Activated T-cell treated with anti-CD3 and anti-CD28 coated beads, Interleukin-2, amount 50 U/mL, for 4 hours (primary cell): ENCODE results near the gene TAF15. TPM values are rescaled to one million over a fixed set of nuclear protein-coding genes. Genes with fewer than 3 reads are reported as not detected.

Experiments used
- ATAC-seq, 2 donors: fragments of 200-7000 bp; cut with Tn5 transposase; one replicate each; pipeline ENCODE4 v1.10.0; 2021
- DNase-seq: peaks from one replicate; pipeline ENCODE4 v3.0.0-alpha.2; 2020
- H3K27me3 Mint-ChIP-seq: one replicate; pipeline ENCODE4 v1.8.0; 2021; ENCODE audit warnings: low read depth, mixed read lengths
- H3K36me3 Mint-ChIP-seq: one replicate; pipeline ENCODE4 v1.8.0; 2022; ENCODE audit warnings: mixed read lengths; ENCODE audit not compliant: insufficient read depth
- H3K4me1 Mint-ChIP-seq: one replicate; pipeline ENCODE4 v1.8.0; 2021; ENCODE audit warnings: low read depth, mixed read lengths
- H3K4me3 Mint-ChIP-seq: one replicate; pipeline ENCODE4 v1.8.0; 2021; ENCODE audit warnings: mild to moderate bottlenecking, moderate library complexity, mixed read lengths
- H3K9me3 Mint-ChIP-seq: one replicate; pipeline ENCODE4 v1.8.0; 2021; ENCODE audit warnings: mixed read lengths
- total RNA-seq, 3 donors: library from RNA; stranded (reverse); gene quantifications; one replicate each; pipeline ENCODE4 v1.2.1, GENCODE V29; 2021

TAF15 gene
- 100 to 1,000 TPM; 215 to 249 (median 239) TPM for total RNA-seq

GRCh38 chr17:35808962-35809854 lies at the start of gene TAF15:
TSS of gene TAF15 (plus strand) at chr17:35809484. CDS start at chr17:35809570, 86 bp downstream.
- peak within 1 kb of the TSS; percentile 94 for H3K4me3 Mint-ChIP-seq
- H3K36me3 Mint-ChIP-seq: peaks cover 10% of the 10 kb centered on the region
- H3K4me1 Mint-ChIP-seq: peaks cover 47% of the 10 kb centered on the region
- no peaks in the 10 kb centered on the region for H3K9me3 Mint-ChIP-seq
- peak; percentile 93 to 95 for ATAC-seq
- H3K27me3 Mint-ChIP-seq: no peaks in the 10 kb centered on the region
- peak; percentile 91 for DNase-seq

- Mint-ChIP-seq H3K9me3 (no peaks in the 10 kb centered on the region), H3K27me3 (no peaks in the 10 kb centered on the region), H3K4me3 (no peak within 1 kb of the TSS), H3K4me1 (peaks cover 8% of the 10 kb centered on the region), H3K36me3 (no peaks in the 10 kb centered on the region)
- no peak for ATAC-seq
- DNase-seq: no peak
These were observed 48.7 kb upstream of the TAF15 start, which contains the start of gene C17orf50 for GRCh38 chr17:35760587-35760986. TSS of gene C17orf50 (plus strand) at chr17:35760887. CDS start at chr17:35760942, 55 bp downstream.

GRCh38 chr17:35761601-35762000 lies 47.7 kb upstream of the TAF15 start:
- Mint-ChIP-seq H3K27me3 (no peaks in the 10 kb centered on the region), H3K36me3 (no peaks in the 10 kb centered on the region), H3K9me3 (no peaks in the 10 kb centered on the region), H3K4me3 (no peak overlapping the region), H3K4me1 (peaks cover 8% of the 10 kb centered on the region)
- DNase-seq (no peak), ATAC-seq (no peak)

DNA sequence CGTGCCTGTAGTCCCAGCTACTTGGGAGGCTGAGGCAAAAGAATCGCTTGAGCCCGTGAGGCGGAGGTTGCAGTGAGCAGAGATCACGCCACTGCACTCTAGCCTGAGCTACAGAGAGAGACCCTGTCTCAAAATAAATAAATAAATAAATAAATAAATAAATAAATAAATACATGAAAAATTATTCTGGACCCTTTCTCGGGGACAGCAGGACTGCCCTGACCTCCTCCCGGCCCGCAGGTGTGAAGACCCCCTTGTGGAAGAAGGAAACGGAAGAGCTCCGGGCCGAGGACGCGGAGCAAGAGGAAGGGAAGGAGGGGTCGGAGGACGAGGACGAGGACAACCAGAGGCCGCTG lies 45.5 kb upstream of the TAF15 start:
- peaks cover 8% of the 10 kb centered on the region for H3K4me1 Mint-ChIP-seq
- no peaks in the 10 kb centered on the region for H3K27me3 Mint-ChIP-seq
- ATAC-seq: no peak
- H3K36me3 Mint-ChIP-seq: no peaks in the 10 kb centered on the region
- H3K4me3 Mint-ChIP-seq: peak overlapping the region; percentile 87
- no peaks in the 10 kb centered on the region for H3K9me3 Mint-ChIP-seq
- DNase-seq: no peak

DNA sequence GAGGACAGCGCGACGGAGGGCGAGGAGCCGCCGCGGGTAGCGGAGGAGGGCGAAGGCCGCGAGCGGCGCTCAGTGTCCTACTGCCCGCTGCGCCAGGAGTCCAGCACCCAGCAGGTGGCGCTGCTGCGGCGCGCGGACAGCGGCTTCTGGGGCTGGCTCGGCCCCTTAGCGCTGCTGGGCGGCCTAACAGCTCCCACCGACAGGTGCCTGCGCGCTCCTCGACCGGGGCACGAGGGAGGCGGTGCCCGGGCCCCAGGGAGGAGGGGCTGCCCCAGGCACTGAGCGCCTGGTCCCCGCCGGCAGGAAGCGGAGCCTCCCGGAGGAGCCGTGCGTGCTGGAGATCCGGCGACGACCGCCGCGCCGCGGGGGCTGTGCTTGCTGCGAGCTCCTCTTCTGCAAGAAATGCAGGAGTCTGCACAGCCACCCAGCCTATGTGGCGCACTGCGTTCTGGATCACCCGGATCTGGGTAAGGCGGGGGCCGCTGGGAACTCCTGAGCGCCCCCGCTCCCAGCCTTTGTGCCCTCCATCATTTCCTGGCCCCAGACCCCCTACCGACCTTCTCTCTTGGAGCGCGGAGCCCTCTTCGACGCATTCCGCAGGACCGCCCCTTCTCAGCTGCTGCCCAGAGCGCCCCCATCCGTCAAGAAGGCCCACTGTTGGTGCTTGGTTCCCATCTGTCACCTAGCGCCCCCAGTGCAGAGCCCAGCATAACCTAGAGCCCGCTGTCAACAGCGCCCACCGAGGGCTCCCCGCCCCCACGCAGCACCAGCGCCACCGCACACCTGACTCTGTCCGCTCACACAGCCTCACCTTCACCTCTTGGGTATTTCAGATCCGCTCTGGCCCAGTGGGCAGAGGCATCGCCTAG lies 44.9 kb upstream of the TAF15 start:
- ATAC-seq (peak; percentile 94), DNase-seq (peak; percentile 84)
- Mint-ChIP-seq H3K36me3 (no peaks in the 10 kb centered on the region), H3K4me3 (peak overlapping the region; percentile 87), H3K4me1 (peaks cover 8% of the 10 kb centered on the region), H3K9me3 (no peaks in the 10 kb centered on the region), H3K27me3 (no peaks in the 10 kb centered on the region)

DNA sequence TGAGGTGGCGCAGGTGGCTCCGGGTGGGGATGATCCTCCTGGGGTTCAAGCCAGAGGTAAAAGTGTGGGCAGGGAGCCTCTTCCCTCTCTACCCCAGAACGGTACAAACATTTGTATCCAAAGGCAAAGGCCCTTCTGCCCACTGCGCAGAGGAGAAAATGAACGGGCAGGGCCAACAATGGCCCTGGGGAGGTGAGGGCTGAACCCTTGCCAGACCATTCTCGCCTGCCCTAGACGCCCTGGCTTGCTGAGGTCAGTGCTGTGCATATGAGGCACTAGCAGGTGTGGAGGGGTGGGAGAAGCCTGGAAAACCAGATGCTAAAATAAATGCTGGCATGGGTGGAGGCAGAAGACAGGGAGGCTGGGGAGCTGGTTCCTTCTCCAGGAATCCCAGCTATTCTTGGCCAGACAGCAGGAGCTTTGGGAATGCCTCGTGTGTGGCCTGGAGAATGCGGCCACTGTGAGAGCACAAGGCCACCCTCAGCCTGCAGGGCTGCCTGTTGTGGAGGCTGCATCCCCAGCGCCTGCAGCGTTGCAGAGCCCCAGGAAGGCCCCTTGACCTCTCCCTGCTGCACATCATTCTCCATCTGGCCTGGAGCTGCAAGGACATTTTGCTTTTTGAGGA lies 44.1 kb upstream of the TAF15 start:
- Mint-ChIP-seq H3K27me3 (no peaks in the 10 kb centered on the region), H3K9me3 (no peaks in the 10 kb centered on the region), H3K4me3 (peak overlapping the region; percentile 87), H3K36me3 (no peaks in the 10 kb centered on the region), H3K4me1 (peaks cover 8% of the 10 kb centered on the region)
- DNase-seq: no peak
- no peak for ATAC-seq

GRCh38 chr17:35765756-35766488 lies 43.4 kb upstream of the TAF15 start:
- ATAC-seq (no peak), DNase-seq (no peak)
- Mint-ChIP-seq H3K4me3 (no peak overlapping the region), H3K4me1 (peaks cover 8% of the 10 kb centered on the region), H3K36me3 (no peaks in the 10 kb centered on the region), H3K9me3 (no peaks in the 10 kb centered on the region), H3K27me3 (no peaks in the 10 kb centered on the region)

DNA sequence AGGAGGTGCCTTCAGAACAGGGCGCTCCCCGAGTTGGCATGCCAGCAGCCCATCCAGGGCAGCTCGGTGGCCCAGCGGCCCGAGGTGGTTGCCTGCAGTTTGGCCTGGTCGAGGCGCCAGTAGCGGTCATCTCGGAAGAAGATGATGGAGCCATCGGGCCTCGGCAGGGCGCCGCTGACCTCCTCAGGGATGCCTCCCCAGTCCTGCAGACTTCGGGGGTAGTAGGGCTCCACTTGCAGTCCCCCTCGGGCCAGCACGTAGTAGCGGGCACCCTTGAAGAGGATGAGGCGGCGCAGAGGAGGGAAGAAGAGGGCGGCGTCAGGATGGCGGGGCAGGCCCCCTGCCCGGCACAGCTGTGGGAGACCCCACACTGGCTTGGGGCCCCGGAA lies 42.8 kb upstream of the TAF15 start:
- DNase-seq (no peak), ATAC-seq (no peak)
- H3K4me3 Mint-ChIP-seq: no peak overlapping the region
- H3K9me3 Mint-ChIP-seq: no peaks in the 10 kb centered on the region
- H3K27me3 Mint-ChIP-seq: no peaks in the 10 kb centered on the region
- H3K36me3 Mint-ChIP-seq: no peaks in the 10 kb centered on the region
- H3K4me1 Mint-ChIP-seq: peaks cover 8% of the 10 kb centered on the region

GRCh38 chr17:35766903-35767510 lies 42.3 kb upstream of the TAF15 start:
- Mint-ChIP-seq H3K4me3 (no peak overlapping the region), H3K27me3 (no peaks in the 10 kb centered on the region), H3K9me3 (no peaks in the 10 kb centered on the region), H3K4me1 (peaks cover 8% of the 10 kb centered on the region), H3K36me3 (no peaks in the 10 kb centered on the region)
- ATAC-seq: no peak
- DNase-seq: peak; percentile 18

- no peak overlapping the region for H3K4me3 Mint-ChIP-seq
- H3K4me1 Mint-ChIP-seq: peaks cover 8% of the 10 kb centered on the region
- H3K36me3 Mint-ChIP-seq: no peaks in the 10 kb centered on the region
- no peak for ATAC-seq
- no peak for DNase-seq
- no peaks in the 10 kb centered on the region for H3K9me3 Mint-ChIP-seq
- peaks cover 4% of the 10 kb centered on the region for H3K27me3 Mint-ChIP-seq
These were observed 40.5 kb upstream of the TAF15 start for GRCh38 chr17:35768797-35769196.

DNA sequence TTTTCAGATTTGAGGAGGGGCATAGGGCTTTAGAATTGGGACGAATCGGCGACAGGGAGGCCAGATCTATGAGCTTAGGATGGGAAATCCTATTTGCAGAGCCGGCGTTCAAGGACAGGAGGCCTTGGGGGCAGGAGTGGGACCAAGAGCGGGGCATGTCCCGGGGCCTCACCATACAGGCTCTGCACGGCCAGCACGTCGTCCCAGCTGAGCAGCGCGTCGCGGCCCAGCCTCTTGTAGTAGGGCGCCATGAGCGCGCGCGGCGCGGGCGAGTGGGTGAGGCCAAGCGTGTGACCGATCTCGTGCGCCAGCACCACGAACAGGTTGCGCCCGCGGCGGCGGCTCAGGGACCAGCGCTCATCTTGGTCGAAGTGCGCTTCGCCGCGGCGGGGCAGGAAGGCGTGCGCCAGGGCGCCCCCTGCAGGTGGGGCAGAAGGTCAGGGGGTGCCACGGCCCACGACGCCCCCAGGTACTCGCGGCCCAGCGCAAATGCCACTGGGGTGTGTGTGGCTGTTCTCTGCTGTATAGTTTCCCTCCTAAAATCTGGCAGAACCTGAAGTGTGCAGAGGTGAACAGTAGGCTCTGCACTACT lies 39.3 kb upstream of the TAF15 start:
- Mint-ChIP-seq H3K27me3 (peaks cover 9% of the 10 kb centered on the region), H3K4me1 (peaks cover 2% of the 10 kb centered on the region), H3K9me3 (no peaks in the 10 kb centered on the region), H3K4me3 (no peak overlapping the region), H3K36me3 (no peaks in the 10 kb centered on the region)
- no peak for DNase-seq
- ATAC-seq: no peak

DNA sequence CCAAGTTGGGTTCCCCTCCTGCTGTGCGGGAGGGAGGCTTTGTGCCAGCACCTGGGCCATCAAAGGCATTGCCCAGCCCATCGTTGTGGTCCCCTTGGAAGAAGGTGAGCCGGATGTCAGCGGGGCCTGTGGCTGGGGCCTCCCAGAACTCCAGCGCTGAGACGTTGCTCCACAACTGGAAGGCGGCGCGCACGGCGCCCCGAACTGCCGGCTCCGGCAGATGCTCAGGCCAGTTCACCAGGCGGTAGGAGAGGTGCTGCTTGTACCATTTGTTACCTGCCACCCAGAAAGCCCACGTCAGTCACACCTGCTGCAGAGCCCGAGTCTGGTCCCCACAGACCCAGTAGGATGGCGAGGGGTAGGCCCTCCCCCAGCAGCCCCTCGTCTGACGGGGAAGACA lies 36.2 kb upstream of the TAF15 start:
- H3K4me3 Mint-ChIP-seq: no peak overlapping the region
- no peaks in the 10 kb centered on the region for H3K9me3 Mint-ChIP-seq
- H3K27me3 Mint-ChIP-seq: peaks cover 15% of the 10 kb centered on the region
- DNase-seq (no peak), ATAC-seq (no peak)
- H3K36me3 Mint-ChIP-seq: no peaks in the 10 kb centered on the region
- H3K4me1 Mint-ChIP-seq: no peaks in the 10 kb centered on the region

DNA sequence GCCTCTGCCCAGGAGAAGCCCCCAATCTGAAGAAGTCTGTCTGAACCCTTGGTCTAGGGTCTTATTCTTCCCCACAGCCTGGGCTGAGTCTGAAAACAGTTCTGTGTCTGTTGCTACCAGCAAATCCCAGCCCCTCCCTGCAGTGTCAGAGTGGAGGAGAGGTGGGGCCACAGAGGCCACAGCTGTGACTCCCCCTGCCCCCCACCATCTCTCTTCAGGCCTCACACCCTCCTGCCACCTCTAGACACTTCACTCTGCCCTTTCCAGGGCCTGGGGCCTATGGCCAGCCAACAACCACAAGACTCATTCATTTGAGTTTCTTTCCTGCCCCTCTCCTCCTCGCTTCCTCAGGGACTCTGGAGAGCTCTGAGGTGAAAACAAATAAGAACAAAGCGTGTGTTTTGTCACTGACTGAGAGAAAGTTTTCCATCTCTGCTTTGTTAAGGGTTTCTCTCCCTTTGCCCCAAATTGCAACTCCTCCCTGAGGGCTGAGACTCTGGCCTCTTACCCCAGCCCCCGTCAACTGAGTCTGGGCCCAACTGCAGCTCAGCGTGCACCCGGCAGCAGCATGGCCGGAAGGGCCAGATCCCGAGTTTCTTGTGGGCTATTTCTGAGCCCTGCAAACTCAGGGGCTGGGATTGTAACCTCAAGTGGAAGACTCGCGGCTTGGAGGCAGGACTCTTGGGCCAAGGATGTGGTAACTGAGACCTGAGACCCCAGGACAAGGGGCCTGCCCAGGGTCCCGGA lies 35.4 kb upstream of the TAF15 start:
- DNase-seq (no peak), ATAC-seq (no peak)
- H3K4me3 Mint-ChIP-seq: no peak overlapping the region
- no peaks in the 10 kb centered on the region for H3K9me3 Mint-ChIP-seq
- no peaks in the 10 kb centered on the region for H3K36me3 Mint-ChIP-seq
- H3K27me3 Mint-ChIP-seq: peaks cover 15% of the 10 kb centered on the region
- H3K4me1 Mint-ChIP-seq: no peaks in the 10 kb centered on the region
